Measurements from ENCODE around the gene KRT4. TPM values are rescaled to one million over a fixed set of nuclear protein-coding genes. Genes with fewer than 3 reads are reported as not detected.

KRT4 gene
- total RNA-seq, 2 experiments from 2014 or later, result not detected

GRCh38 chr12:52826611-52827498 lies 12.9 kb upstream of the KRT4 start:
- Mint-ChIP-seq H3K36me3 (ENCODE audit: low read depth) (no peaks in the 10 kb centered on the region), H3K4me3 (no peak overlapping the region), H3K27ac (no peak overlapping the region), H3K4me1 (ENCODE audit: low read depth) (peaks cover 12% of the 10 kb centered on the region), H3K27me3 (no peaks in the 10 kb centered on the region), H3K9me3 (no peaks in the 10 kb centered on the region)
- Histone ChIP-seq H3K4me1 (ENCODE audit: insufficient read depth, low read length) (peaks cover 4% of the 10 kb centered on the region), H3K27ac (ENCODE audit: low read depth in 1 of 2, low read length in 2 of 2) (no peak overlapping the region), H3K27me3 (ENCODE audit: control insufficient read depth in 1 of 2, insufficient read depth in 2 of 2, low read length in 2 of 2) (no peaks in the 10 kb centered on the region), H3K36me3 (ENCODE audit: insufficient read depth, low read length) (no peaks in the 10 kb centered on the region), H3K9me3 (ENCODE audit: control insufficient read depth in 1 of 2, insufficient read depth in 1 of 2, low read length in 2 of 2) (no peaks in the 10 kb centered on the region), H3K4me3 (ENCODE audit: low read length) (no peak overlapping the region)
- TF ChIP-seq CTCF (IDR thresholded peaks at IDR 0.05), result no peak
- ChIA-PET CTCF (no interaction called here), POLR2A (no interaction called here)
- ATAC-seq (ENCODE audit: poor library complexity), result no peak
- intact Hi-C loops (cut with DNase I, micrococcal nuclease), result no loop called here
- no peak for DNase-seq

GRCh38 chr12:52825961-52826360 lies 12.0 kb upstream of the KRT4 start:
- CTCF ChIA-PET, result no interaction called here
- DNase-seq (no peak), ATAC-seq (ENCODE audit: poor library complexity) (no peak)
- Mint-ChIP-seq H3K4me1 (ENCODE audit: low read depth) (peaks cover 12% of the 10 kb centered on the region), H3K27me3 (no peaks in the 10 kb centered on the region), H3K27ac (no peak overlapping the region), H3K4me3 (no peak overlapping the region), H3K36me3 (ENCODE audit: low read depth) (no peaks in the 10 kb centered on the region), H3K9me3 (no peaks in the 10 kb centered on the region)
- Histone ChIP-seq H3K4me3 (ENCODE audit: low read length) (no peak overlapping the region), H3K27me3 (ENCODE audit: control insufficient read depth in 1 of 2, insufficient read depth in 2 of 2, low read length in 2 of 2) (no peaks in the 10 kb centered on the region), H3K27ac (ENCODE audit: low read depth in 1 of 2, low read length in 2 of 2) (no peak overlapping the region), H3K9me3 (ENCODE audit: control insufficient read depth in 1 of 2, insufficient read depth in 1 of 2, low read length in 2 of 2) (no peaks in the 10 kb centered on the region), H3K4me1 (ENCODE audit: insufficient read depth, low read length) (peaks cover 5% of the 10 kb centered on the region), H3K36me3 (ENCODE audit: insufficient read depth, low read length) (no peaks in the 10 kb centered on the region)
- intact Hi-C loops (cut with DNase I, micrococcal nuclease), result no loop called here
- POLR2A ChIA-PET, result no interaction called here
- TF ChIP-seq CTCF (IDR thresholded peaks at IDR 0.05), result no peak

- TF ChIP-seq CTCF (IDR thresholded peaks at IDR 0.05), result no peak
- DNase-seq (no peak), ATAC-seq (ENCODE audit: poor library complexity) (no peak)
- Histone ChIP-seq H3K27me3 (ENCODE audit: control insufficient read depth in 1 of 2, insufficient read depth in 2 of 2, low read length in 2 of 2) (no peaks in the 10 kb centered on the region), H3K4me3 (ENCODE audit: low read length) (no peak overlapping the region), H3K27ac (ENCODE audit: low read depth in 1 of 2, low read length in 2 of 2) (no peak overlapping the region), H3K9me3 (ENCODE audit: control insufficient read depth in 1 of 2, insufficient read depth in 1 of 2, low read length in 2 of 2) (no peaks in the 10 kb centered on the region), H3K36me3 (ENCODE audit: insufficient read depth, low read length) (no peaks in the 10 kb centered on the region), H3K4me1 (ENCODE audit: insufficient read depth, low read length) (peaks cover 5% of the 10 kb centered on the region)
- Mint-ChIP-seq H3K4me1 (ENCODE audit: low read depth) (peaks cover 12% of the 10 kb centered on the region), H3K4me3 (no peak overlapping the region), H3K27me3 (no peaks in the 10 kb centered on the region), H3K9me3 (no peaks in the 10 kb centered on the region), H3K27ac (no peak overlapping the region), H3K36me3 (ENCODE audit: low read depth) (no peaks in the 10 kb centered on the region)
- CTCF ChIA-PET, result no interaction called here
- POLR2A ChIA-PET, result no interaction called here
- intact Hi-C loops (cut with DNase I, micrococcal nuclease), result no loop called here
Observed at GRCh38 chr12:52824741-52825410, 11.0 kb upstream of the KRT4 start.
